ENCODE results near the gene FBP1.

Gene FBP1

DNA sequence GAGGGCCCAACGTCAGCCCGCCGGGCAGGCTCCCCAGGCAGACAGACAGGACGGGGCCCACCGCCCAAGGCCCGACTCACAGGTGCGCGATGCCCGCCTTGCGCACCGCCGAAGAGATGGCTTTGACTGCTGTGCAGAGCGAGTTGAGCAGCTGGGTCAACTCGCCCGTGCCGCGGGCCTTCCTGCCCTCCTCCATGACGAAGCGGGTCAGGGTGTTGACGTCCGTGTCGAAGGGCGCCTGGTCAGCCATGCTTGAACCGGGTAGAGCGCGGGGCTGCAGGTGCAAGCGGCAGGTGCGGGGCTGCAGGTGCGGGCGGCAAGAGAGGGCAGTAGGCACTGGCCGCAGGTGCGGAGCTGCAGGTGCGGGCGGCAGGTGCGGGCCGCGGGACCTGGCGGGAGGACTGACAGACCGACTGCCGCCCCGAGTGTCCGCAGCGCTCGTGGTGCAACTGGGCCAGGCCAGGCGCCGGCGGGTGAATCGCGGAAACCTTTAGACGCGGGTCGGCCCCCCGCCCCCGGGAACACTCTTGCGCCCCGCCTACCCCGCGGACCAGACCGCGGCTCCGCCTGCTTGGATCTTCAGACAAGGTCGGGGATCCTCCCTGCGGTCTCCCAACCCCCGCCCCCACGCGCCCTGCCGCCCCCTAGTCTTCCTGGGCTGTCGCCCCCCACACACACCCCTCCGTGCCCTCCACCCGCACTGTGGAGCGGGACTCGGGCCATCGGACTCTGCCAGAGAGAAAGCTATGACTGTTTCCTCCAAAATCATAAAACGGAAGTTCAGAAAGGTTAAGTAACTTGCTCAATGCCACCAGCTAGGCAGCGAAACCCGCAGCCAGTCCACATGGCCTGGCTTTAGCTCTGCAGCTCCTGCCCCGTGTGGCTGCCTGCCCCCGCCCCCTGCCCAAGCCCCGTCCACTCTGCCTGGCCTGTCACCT is at the start of gene FBP1:
TSS of gene FBP1 (minus strand) at position 458 of the 938 bp plus-strand sequence. CDS start at position 250, 208 bp downstream.
- no peak for FAIRE-seq

GRCh38 chr9:94687451-94687850 is 48.1 kb upstream of the FBP1 start:
- no peak for FAIRE-seq

DNA sequence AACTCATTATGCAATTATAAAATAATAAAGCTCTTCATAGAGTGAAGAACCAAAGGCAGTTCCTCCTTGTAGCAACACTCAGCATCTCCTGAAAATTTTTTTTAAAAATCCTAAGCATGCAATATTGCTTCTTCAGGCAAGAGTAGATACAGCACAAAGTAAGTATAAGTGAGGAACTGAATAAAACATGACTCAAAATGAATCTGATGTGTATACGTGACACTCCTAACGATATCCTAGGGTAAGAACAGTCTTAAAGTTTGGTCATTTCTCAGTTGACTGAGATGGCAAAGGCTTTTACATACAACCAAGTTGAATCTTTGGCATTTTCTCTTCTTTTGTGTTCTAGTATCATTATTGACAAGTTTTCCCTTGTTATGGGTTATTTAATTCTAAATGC is 46.0 kb upstream of the FBP1 start:
- FAIRE-seq, result no peak

- FAIRE-seq, result no peak
Observed at GRCh38 chr9:94681508-94681907, 42.2 kb upstream of the FBP1 start.

- no peak for FAIRE-seq
Observed at GRCh38 chr9:94680621-94681020, 41.3 kb upstream of the FBP1 start.

DNA sequence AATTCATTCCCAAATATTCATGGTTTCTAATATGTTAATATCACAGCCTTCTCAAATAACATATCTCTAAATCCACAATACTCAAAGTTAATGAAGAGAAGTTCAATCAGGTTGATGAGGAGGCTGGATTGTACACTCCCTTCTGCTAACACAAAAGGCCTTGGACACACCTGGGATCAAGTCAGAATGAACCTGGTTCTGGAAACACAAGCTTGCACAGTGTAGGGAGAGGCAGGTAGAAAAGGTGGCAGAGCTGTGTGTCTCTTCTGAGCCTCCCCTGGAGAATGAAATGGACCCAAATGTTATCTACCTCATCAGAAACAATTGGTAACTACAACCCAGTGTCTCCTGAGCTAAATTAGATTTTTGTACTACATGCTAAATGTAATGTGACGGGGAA is 40.7 kb upstream of the FBP1 start:
- FAIRE-seq, result no peak

- FAIRE-seq, result no peak
Observed at GRCh38 chr9:94679587-94679986, 40.3 kb upstream of the FBP1 start.

DNA sequence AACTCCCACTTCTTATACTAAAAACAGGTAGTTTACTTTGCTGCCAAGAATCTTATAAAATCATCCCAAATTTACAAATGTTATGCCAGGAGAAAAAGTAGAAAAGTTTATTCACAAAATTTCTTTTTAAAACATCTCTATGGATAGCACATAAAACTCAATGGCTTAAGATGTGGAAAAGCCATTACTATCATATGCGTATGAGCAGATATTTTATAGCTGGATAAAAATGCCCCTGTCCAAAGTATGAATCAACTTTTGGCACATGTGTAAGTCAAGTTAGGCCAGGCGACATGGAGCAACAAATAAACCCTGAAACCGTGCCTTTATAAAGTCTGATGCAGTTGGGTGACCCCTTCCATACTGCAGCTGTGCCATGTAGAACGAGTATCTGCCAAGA is 38.6 kb upstream of the FBP1 start:
- no peak for FAIRE-seq

GRCh38 chr9:94676446-94677131 is 37.3 kb upstream of the FBP1 start:
- FAIRE-seq, result no peak

DNA sequence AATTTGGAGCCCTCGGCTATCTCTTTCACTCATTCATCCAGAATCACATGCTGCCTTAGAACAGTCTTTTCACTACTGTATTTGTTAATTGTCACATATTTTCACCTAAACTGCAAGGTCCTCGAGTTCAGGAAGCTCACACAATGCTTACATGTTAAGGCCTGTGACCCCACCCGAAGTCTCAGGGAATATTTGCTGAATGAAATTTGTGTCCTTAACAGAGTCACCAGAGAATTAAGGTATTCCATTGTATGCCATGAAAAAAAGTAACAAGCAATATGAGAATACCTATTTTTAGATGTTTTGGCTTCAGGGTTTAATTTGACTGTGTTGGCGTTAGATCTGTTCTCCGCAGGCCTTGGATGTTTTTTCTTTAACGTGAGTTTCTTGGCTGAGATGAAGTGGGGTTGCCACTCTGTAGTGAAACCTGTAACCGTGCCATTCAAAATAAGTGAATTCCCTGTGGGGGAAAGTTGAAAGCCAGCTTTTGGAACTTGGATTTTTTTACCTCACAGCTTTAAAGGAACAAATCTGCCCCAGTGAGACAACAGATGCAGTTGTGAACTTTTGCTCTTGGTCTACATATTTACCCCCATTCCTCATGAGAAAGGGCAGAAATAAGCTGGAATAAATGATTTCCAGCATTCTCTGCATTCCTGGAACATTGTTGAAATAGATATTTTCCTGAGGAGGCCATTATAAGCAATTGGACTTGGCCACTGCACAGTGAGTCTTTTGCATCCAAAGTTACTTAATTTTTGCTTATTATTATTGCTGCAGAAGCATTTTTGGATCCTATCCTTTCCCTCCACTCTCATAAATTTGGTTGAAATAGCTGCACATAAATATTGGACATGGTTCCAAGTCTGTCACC is 35.9 kb upstream of the FBP1 start:
- FAIRE-seq, result no peak

DNA sequence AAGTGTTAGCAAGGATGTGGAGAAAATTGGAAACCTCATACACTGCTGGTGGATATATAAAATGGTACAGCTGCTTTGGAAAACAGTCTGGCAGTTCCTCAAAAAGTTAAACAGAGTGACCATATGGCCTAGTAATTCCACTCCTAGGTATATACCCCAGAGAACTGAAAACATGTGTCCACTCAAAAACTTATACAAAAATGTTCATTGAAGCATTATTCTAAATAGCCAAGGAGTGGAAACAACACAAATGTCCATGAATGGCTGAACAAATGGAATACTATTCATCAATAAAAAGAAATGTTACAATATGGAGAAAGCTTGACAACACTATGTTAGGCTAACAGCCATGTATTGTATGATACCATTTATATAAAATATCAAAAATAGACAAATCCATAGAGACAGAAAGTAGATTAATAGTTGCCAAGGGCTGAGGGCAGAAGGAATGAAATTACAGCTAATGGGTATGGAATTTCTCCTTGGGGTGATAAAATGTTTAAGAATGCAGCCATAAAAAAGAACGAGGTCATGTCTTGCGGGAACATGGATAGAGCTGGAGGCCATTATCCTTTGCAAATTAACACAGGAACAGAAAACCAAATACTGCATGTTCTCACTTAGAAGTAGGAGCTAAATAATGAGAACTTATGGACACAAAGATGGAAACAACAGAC is 33.6 kb upstream of the FBP1 start:
- no peak for FAIRE-seq

- FAIRE-seq, result no peak
Observed at GRCh38 chr9:94668928-94669729, 29.8 kb upstream of the FBP1 start.

DNA sequence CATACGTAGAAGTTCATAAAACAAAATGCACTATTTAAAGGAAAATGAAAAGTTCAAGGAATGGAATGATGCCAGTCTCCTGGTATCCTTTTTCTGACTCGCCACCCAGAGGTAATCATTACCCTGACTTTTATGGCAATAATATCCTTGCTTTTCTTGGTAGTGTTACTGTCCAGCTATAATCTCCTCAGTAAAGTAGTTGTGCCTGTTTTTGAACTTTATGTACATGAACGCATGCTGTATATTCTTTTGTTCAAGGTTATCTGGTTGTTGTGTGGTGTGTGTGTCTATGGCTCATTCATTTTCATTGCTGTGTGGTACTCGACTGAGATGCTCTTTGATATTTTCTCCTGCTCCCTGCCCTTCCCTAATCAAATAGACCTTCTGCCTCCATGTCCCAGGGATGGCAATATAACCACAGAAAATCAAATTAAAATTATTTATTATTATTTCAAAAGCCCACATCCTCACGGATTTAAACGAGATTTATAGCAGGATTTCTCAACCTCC is 29.2 kb upstream of the FBP1 start:
- FAIRE-seq, result no peak

GRCh38 chr9:94666364-94667099 is 27.2 kb upstream of the FBP1 start:
- FAIRE-seq, result no peak

DNA sequence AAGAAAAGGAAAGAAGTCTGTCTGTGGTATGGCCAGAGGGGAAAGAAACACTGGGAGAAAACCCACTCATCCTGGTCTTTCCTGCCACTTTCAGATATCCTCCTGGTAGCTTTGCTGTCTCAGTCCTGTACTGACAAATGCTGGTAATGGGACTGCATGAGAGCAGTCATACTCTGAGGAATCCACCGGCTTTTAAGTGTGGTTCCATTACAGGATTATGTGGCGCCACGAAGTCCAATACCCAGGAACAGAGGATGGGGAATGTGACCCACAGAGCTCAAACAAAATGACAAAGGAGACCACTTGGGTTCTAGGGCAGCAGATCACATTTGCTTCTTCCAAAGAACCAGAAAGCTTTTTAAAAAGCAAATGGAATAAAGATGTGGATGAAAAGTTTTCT is 26.3 kb upstream of the FBP1 start:
- FAIRE-seq, result no peak

DNA sequence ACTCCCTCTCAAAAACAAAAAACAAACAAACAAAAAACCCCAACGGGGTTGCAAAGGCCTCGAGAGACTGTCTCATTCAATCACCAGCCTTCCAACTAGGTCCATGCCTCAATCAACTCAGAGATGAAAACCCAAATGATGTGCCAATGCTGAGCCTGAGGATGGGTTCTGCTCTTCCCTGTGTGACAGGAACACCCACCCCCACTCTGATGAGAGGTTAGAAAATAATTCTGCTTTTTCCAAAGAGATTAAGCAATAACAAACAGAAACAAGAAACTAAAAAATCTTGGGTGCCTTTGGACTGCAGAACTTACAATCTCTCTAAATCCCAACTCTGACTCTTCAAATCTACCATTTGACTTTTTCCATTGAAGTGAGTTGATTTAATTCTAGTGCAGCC is 25.5 kb upstream of the FBP1 start:
- no peak for FAIRE-seq

- no peak for FAIRE-seq
Observed at GRCh38 chr9:94663640-94664039, 24.3 kb upstream of the FBP1 start.

GRCh38 chr9:94663140-94663539 is 23.8 kb upstream of the FBP1 start:
- no peak for FAIRE-seq

DNA sequence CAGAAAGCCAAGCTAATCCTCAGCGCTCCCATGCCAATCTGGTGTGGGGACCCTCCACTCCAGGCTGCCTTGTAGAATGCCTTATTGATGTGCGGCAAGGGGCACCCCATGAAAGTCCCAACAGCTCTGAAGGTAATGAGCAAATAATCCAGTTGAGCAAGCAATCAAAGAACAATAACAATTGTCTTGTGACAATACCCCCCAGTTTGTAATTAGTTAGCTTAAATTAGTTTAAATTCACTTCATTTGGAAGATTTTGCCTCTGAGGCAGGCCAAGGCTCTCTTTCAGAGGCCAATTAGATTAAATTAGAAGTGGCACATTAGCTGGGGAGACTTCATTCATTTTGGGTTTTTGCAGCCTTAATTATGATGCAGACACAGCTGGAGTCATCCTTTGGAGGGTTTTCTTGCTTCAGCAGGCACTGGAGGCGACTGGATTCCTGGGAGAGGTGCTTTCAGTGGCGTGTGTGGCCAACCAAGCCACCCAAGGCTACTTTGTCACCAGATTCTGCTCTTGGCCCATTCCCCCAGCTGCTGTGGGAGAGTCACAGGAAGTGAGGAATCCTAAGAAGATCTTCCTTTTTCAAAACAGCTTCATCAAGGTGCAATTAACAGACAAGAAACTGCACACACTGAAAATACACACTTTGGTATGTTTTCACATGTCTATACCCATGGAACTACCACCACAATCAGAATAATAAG is 17.9 kb upstream of the FBP1 start:
- FAIRE-seq, result no peak

DNA sequence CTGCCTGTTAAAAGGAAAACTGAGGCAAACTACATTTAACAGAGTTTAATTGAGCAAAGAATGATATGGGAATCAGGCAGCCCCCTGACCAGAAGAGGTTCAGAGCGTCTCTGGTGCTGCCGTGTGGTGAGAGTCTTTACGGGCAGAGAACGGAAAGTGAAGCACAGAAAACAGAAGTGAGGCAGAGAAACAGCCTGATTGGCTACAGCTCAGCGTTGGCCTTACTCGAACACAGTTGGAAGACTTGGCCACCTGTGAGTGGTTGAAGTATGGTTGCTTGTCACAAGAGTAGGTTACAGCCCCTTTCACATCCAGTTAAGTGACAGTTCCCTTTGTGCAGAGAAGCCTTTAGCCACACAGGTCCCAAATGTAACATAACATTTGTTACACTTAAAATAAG is 16.9 kb upstream of the FBP1 start:
- FAIRE-seq, result no peak

All from colon (tissue), 2 donors.